Endothelial cell of umbilical vein (primary cell): ENCODE measurements around the gene JAKMIP1. TPM values are rescaled to one million over a fixed set of nuclear protein-coding genes. Genes with fewer than 3 reads are reported as not detected.

Source experiments
- BruUV-seq: library from RNA; stranded (reverse); fragments of 400-500 nt; replicated peaks from 2 replicates; lab custom pipeline; 2021; lab: Mats Ljungman, UMichigan
- CTCF ChIA-PET: fragments of 300-600, 350-600 bp; sonication (Branson Sonifier 250); formaldehyde crosslinking; loops from one replicate; lab custom pipeline; 2021; ENCODE audit warnings: antibody characterized with exemption, inconsistent platforms; lab: Charles Lee
- POLR2A ChIA-PET: fragments of 300-600, 350-600 bp; sonication (Branson Sonifier 250); formaldehyde crosslinking; loops from one replicate; lab custom pipeline; 2021; ENCODE audit warnings: antibody characterized with exemption, inconsistent platforms; lab: Charles Lee
- DNase-seq: peaks from one replicate; pipeline ENCODE4 v3.0.0-alpha.2; 2011; ENCODE audit warnings: low read depth, low spot score
- FAIRE-seq: peaks from 2 replicates; lab custom pipeline; 2011; peaks lifted over from hg19 to GRCh38; lab: Jason Lieb, UNC
- H2AFZ ChIP-seq: 2 replicates; pipeline ENCODE4 v1.6.0; 2012; ENCODE audit warnings: low read depth, low read length, control low read depth, inconsistent platforms
- H3K27ac ChIP-seq: 2 replicates; pipeline ENCODE4 v1.5.1; 2011; ENCODE audit warnings: low read depth, mild to moderate bottlenecking, control low read depth, low read length, moderate library complexity; ENCODE audit not compliant: insufficient read depth
- H3K27me3 ChIP-seq, 2 experiments: 2 replicates each; pipeline versions ENCODE4 v1.6.0 to v1.6.1; 2011; ENCODE audit warnings: low read length in 2 of 2, mixed read lengths in 1 of 2; ENCODE audit not compliant: control insufficient read depth in 2 of 2, insufficient read depth in 2 of 2
- H3K36me3 ChIP-seq, 2 experiments: 2 replicates in 1 of 2; 3 replicates in 1 of 2; pipeline ENCODE4 v1.5.1; 2011; ENCODE audit warnings: low read length in 2 of 2, mild to moderate bottlenecking in 1 of 2, moderate library complexity in 1 of 2; ENCODE audit not compliant: control insufficient read depth in 2 of 2, insufficient read depth in 2 of 2; ENCODE audit errors: extremely low read depth in 1 of 2
- H3K4me1 ChIP-seq: 3 replicates; pipeline ENCODE4 v1.5.1; 2011; ENCODE audit warnings: mild to moderate bottlenecking, low read length; ENCODE audit not compliant: control insufficient read depth, insufficient read depth; ENCODE audit errors: extremely low read depth
- H3K4me2 ChIP-seq: 2 replicates; pipeline ENCODE4 v1.6.1; 2011; ENCODE audit warnings: low read length, control low read depth, mixed read lengths; ENCODE audit not compliant: insufficient read depth
- H3K4me3 ChIP-seq, 3 experiments: fragments of 200-600 bp in 1 of 3; sonication (generic), shearing (Covaris generic) in 1 of 3; replicated peaks in 1 of 3; 2 replicates each; pipeline ENCODE4 v1.5.1; 2011 to 2016; ENCODE audit warnings: control low read depth in 3 of 3, low read length in 3 of 3, mild to moderate bottlenecking in 2 of 3, inconsistent platforms in 1 of 3, low read depth in 1 of 3, moderate library complexity in 1 of 3; ENCODE audit not compliant: insufficient read depth in 1 of 3
- H3K79me2 ChIP-seq: 2 replicates; pipeline ENCODE4 v1.6.0; 2012; ENCODE audit warnings: low read length, inconsistent platforms; ENCODE audit not compliant: control insufficient read depth, insufficient read depth
- H3K9ac ChIP-seq: replicated peaks from 2 replicates; pipeline ENCODE3; 2011; ENCODE audit warnings: low read length, control low read depth; ENCODE audit not compliant: insufficient read depth; ENCODE audit errors: extremely low read depth
- H3K9me1 ChIP-seq: replicated peaks from 3 replicates; pipeline ENCODE4 v1.6.0; 2011; ENCODE audit warnings: mild to moderate bottlenecking, low read length; ENCODE audit not compliant: control insufficient read depth, insufficient read depth; ENCODE audit errors: extremely low read depth
- H3K9me3 ChIP-seq: replicated peaks from 2 replicates; pipeline ENCODE4 v1.5.1; 2012; ENCODE audit warnings: low read length, inconsistent platforms; ENCODE audit not compliant: control insufficient read depth, insufficient read depth
- H4K20me1 ChIP-seq: replicated peaks from 2 replicates; pipeline ENCODE3; 2011; ENCODE audit warnings: mild to moderate bottlenecking, low read length; ENCODE audit not compliant: control insufficient read depth, insufficient read depth; ENCODE audit errors: extremely low read depth
- CTCF ChIP-seq, 2 donors: IDR thresholded peaks; 1 replicate in 1 of 2; 2 replicates in 1 of 2; pipeline ENCODE4 v1.5.1; 2011; ENCODE audit warnings: low read length in 2 of 2, mild to moderate bottlenecking in 2 of 2, moderate library complexity in 2 of 2, control low read depth in 1 of 2, inconsistent platforms in 1 of 2, low read depth in 1 of 2; ENCODE audit not compliant: insufficient read depth in 1 of 2; ENCODE audit errors: extremely low read depth in 1 of 2
- FOS ChIP-seq: IDR thresholded peaks from 2 replicates; pipeline ENCODE4 v1.6.1; 2011; ENCODE audit warnings: mild to moderate bottlenecking, low read length, moderate library complexity, borderline replicate concordance; ENCODE audit not compliant: insufficient read depth
- GATA2 ChIP-seq: IDR thresholded peaks from 2 replicates; pipeline ENCODE4 v1.7.0; 2011; ENCODE audit warnings: low read depth, mild to moderate bottlenecking, moderate library complexity, mixed read lengths, low read length; ENCODE audit not compliant: insufficient read length, insufficient read depth
- MYC ChIP-seq: IDR thresholded peaks from one replicate; pipeline ENCODE4 v1.6.1; 2011; ENCODE audit warnings: mild to moderate bottlenecking, low read depth, low read length
- POLR2A ChIP-seq: IDR thresholded peaks from 2 replicates; pipeline ENCODE4 v1.6.1; 2012; ENCODE audit warnings: low read depth, mild to moderate bottlenecking, control low read depth, low read length
- dilution Hi-C: fragments of 300-500 bp; cut with MboI; formaldehyde crosslinking; loops from one replicate; pipeline ENCODE4 v1.15.0; 2019; ENCODE audit warnings: low sequenced_read_pairs; ENCODE audit not compliant: extremely low pct_ligation_motif_present
- intact Hi-C: fragments of 100-400 bp; cut with micrococcal nuclease; formaldehyde crosslinking; loops from one replicate; pipeline ENCODE4 v1.10.0; 2022
- polyA plus RNA-seq, 4 experiments: library from polyadenylated mRNA; depleted of rRNA in 3 of 4; stranded (reverse) in 3 of 4; unstranded in 1 of 4; fragments of >200 nt; gene quantifications; 2 replicates each; pipeline versions ENCODE4 v1.2.1 to v1.2.3, GENCODE V29; 2011 to 2012; ENCODE audit warnings: missing spikeins in 1 of 4
- total RNA-seq: library from RNA; stranded (reverse); gene quantifications from 2 replicates; pipeline ENCODE4 v1.2.3, GENCODE V29; 2021
- TF ChIP-seq, protein P1 (sequence below): IDR thresholded peaks from 2 replicates; pipeline ENCODE4 v1.6.1; 2011; ENCODE audit not compliant: insufficient read depth, insufficient read length

Gene JAKMIP1
- total and polyA plus RNA-seq, 2 donors (not counting 3 experiments of a cell fraction or from before 2014, with no cell fraction given), result not detected

GRCh38 chr4:6071191-6071958 is 129.0 kb downstream of the JAKMIP1 start:
- no peaks in the 10 kb centered on the region for H4K20me1 ChIP-seq
- BruUV-seq, result no TSS peak
- TF ChIP-seq FOS (no peak), GATA2 (no peak), MYC (no peak), CTCF (IDR thresholded peaks at IDR 0.05; ENCODE audit: extremely low read depth in 1 of 2, insufficient read depth in 1 of 2, low read depth in 1 of 2, low read length in 2 of 2) (no peak), POLR2A (no peak)
- TF ChIP-seq, protein P1, sequence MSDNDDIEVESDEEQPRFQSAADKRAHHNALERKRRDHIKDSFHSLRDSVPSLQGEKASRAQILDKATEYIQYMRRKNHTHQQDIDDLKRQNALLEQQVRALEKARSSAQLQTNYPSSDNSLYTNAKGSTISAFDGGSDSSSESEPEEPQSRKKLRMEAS, result no peak
- FAIRE-seq, result no peak
- intact Hi-C loops, result no loop called here
- H3K9me3 ChIP-seq, result no peaks in the 10 kb centered on the region
- POLR2A ChIA-PET, result no interaction called here
- H3K4me1 ChIP-seq, result no peaks in the 10 kb centered on the region
- H3K27ac ChIP-seq, result no peak overlapping the region
- dilution Hi-C loops, result no loop called here
- CTCF ChIA-PET, result no interaction called here
- H3K4me3 ChIP-seq, result no peak overlapping the region
- no peak overlapping the region for H3K4me2 ChIP-seq
- no peaks in the 10 kb centered on the region for H3K27me3 ChIP-seq
- no peaks in the 10 kb centered on the region for H3K36me3 ChIP-seq
- H3K79me2 ChIP-seq, result no peaks in the 10 kb centered on the region
- no peak overlapping the region for H2AFZ ChIP-seq
- no peak for DNase-seq
- H3K9me1 ChIP-seq, result no peaks in the 10 kb centered on the region
- H3K9ac ChIP-seq, result no peak overlapping the region
